Fibroblast of the conjunctiva (primary cell): Measurements from ENCODE around the gene CCDC91.
"Not testable (repeated sequence)": the region's sequence is repeated elsewhere in the genome, so short reads cannot be mapped to it uniquely, and the experiment has no call there.

Source experiments
- DNase-seq: peaks from one replicate; pipeline ENCODE4 v3.0.0-alpha.2; 2010; ENCODE audit warnings: low read depth

Gene CCDC91

GRCh38 chr12:28184375-28184774 lies 5.9 kb upstream of the CCDC91 start:
- DNase-seq = no peak

- DNase-seq = no peak
These were observed 3.8 kb upstream of the CCDC91 start for GRCh38 chr12:28186500-28186899.

DNA sequence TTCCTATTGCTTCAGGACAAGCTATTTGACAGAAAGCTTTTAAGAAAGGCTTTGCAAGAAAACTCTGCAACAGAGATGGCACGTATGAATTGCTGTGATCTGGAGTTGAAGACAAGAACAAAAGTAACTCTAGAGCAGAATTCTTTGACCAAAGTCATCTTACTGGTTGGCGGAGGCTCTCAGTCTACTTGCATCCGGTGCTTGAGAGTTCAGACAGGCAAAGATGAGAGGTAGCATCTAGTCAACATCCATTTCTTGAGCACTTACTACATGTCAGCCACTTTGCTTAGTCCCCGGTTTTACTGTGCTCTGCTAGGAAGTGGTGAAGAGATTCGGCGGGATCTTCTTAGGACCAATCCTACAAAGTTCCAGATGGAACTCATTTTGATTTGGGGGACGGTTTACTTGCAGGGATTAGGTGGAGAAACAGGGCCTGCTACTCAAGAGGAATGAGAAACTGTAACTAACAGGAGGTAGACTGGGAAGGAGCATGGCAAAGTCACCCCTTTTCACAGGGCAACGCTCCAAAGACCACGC lies 404 bp upstream of the CCDC91 start:
- no peak for DNase-seq

- DNase-seq = peak; percentile 34
These were observed 1.1 kb downstream of the CCDC91 start for GRCh38 chr12:28191051-28192048.

GRCh38 chr12:28192125-28192524 lies 1.9 kb downstream of the CCDC91 start:
- no peak for DNase-seq

- DNase-seq = not testable (repeated sequence)
These were observed 4.4 kb downstream of the CCDC91 start for GRCh38 chr12:28194621-28195020.

DNA sequence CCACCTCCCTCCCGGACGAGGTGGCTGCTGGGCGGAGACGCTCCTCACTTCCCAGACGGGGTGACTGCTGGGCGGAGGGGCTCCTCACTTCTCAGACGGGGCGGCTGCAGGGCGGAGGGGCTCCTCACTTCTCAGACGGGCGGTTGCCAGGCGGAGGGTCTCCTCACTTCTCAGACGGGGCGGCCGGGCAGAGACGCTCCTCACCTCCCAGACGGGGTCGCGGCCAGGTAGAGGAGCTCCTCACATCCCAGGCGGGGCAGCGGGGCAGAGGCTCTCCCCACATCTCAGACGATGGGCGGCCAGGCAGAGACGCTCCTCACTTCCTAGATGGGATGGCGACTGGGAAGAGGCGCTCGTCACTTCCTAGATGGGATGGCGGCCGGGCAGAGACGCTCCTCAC lies 10.9 kb downstream of the CCDC91 start:
- DNase-seq = not testable (repeated sequence)

GRCh38 chr12:28202374-28203130 lies 12.3 kb downstream of the CCDC91 start:
- no peak for DNase-seq

- DNase-seq = no peak
These were observed 19.5 kb downstream of the CCDC91 start for GRCh38 chr12:28209782-28210181.

DNA sequence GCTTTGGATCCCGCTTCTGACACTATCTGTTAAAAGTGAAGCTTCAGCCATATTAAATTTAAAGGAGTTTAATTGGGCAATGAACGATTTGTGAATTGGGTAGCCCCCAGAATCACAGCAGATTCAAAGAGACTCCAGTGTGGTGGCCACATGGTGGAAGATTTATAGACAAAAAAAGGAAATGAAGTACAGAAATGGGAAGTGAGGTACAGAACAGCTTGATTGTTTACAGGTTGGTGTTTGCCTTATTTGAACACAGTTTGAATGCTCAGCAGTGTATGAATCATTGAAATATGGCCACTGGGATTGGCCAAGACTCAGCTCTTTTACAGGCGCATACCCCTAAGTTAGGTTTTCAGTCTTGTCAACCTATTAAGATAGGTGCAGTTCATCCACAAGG lies 21.9 kb downstream of the CCDC91 start:
- no peak for DNase-seq

GRCh38 chr12:28215021-28215420 lies 24.8 kb downstream of the CCDC91 start:
- no peak for DNase-seq

- DNase-seq = no peak
These were observed 25.8 kb downstream of the CCDC91 start for GRCh38 chr12:28216016-28216415.

GRCh38 chr12:28217805-28218204 lies 27.5 kb downstream of the CCDC91 start:
- DNase-seq = no peak

DNA sequence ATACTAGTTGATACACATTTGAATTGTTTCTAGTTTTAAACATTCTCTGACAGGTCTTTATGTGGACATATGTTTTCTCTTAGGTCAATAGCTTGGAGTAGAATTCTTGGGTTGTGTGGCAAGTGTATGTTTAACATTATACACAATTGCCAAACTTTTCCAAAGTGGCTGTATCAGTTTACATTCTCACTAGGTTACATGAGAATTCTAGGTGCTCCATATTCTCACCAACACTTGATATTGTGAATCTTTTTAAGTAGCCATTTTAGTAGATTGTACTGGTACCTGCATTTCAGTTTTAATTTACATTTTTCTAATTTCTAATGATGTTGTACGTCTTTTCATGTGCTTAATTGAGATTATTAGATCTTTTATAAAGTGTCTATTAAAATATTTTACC lies 28.6 kb downstream of the CCDC91 start:
- DNase-seq = no peak

DNA sequence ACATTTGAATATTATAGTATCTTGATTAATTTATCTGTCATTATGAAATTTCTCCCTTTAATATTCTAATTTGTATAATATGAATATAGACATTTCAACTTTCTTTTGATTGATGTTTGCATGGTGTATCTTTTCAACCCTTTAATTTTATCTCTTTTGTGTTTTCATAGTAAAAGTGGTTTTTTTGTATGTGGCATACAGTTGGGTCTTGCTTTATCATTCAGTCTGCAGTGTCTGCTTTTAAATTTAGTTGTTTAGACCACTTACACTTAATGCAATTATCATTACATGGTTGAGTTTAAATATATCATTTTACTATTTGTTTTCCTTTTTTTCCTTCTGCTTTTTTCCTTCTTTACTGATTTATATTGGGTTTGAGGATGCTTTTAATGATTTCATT lies 29.6 kb downstream of the CCDC91 start:
- DNase-seq = no peak

- no peak for DNase-seq
These were observed 31.9 kb downstream of the CCDC91 start for GRCh38 chr12:28222081-28222700.

- no peak for DNase-seq
These were observed 32.8 kb downstream of the CCDC91 start for GRCh38 chr12:28223025-28223554.

DNA sequence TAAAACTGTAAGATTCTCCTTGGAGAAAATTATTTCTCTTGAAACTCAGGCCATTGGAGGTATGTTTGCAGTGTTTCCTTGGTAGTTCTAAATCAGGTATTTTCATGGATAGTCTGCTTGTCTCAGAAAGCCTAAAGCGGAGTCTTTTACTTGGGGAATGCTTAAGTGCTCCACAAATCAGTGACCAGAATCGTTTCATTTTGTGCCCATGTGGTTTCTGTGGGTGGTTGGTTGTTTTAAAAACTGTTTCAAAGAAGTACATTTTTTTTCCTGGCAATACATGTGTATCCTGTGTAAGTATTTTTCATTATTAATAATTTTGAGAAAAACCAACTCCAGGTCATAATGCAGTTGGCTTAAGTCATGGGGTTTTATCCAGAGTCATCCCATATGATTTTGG lies 33.6 kb downstream of the CCDC91 start:
- DNase-seq = no peak

DNA sequence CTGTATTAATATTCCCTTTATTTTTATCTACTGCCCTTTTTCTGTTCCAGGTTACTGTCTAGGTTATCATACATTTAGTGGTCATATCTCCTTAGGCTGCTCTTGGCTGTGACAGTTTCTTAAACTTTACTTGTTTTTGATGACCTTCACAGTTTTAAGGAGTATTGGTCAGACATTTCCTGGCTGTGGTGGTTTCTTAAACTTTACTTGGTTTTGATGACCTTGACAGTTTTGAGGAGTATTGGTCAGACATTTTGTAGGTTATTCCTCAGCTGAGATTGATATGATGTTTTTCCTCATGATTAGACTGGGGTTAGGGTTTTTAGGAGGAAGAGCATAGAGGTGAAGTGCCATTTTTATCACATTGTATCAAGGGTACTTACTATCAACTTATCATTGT lies 36.4 kb downstream of the CCDC91 start:
- DNase-seq = no peak

DNA sequence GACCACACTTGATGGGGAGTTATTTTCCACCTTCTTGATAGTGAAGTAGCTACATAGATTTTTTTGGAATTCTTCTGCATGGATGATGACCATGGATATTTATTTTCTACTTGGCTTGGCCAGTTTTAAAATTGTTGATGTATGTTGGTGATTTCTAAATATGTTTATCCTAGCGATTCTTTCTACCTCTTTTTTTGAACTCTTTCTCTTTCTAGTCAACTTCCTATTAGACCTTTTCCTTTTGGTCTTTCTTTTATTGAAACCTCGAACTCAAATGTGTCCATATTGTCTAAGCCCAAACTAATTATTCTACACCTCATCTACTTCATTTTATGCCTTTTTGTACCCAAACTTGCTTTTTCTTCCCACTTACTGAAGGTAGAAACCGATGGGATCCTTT lies 37.0 kb downstream of the CCDC91 start:
- no peak for DNase-seq

DNA sequence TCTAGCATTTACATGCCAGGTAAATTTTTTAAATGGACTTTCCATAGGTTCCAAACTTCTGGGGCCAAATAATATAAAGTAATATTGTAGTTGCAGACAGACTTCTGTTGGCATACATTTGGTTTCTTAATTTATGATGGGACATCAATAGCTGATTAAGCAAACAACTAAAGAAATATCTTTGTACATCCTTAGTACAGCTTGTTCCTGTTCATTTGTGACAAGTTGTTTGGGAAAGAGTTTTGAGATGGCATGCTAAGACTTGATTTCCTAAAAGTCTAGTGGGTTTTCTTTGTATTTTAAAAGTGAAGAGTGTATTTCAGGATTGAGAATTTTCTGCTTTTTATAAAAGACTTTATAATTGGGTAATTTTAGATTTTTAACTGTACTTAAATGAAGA lies 41.0 kb downstream of the CCDC91 start:
- no peak for DNase-seq
